ENCODE measurements around the gene SLC25A34.
"Not testable (repeated sequence)": the region's sequence is repeated elsewhere in the genome, so short reads cannot be mapped to it uniquely, and the experiment has no call there.

Gene SLC25A34

DNA sequence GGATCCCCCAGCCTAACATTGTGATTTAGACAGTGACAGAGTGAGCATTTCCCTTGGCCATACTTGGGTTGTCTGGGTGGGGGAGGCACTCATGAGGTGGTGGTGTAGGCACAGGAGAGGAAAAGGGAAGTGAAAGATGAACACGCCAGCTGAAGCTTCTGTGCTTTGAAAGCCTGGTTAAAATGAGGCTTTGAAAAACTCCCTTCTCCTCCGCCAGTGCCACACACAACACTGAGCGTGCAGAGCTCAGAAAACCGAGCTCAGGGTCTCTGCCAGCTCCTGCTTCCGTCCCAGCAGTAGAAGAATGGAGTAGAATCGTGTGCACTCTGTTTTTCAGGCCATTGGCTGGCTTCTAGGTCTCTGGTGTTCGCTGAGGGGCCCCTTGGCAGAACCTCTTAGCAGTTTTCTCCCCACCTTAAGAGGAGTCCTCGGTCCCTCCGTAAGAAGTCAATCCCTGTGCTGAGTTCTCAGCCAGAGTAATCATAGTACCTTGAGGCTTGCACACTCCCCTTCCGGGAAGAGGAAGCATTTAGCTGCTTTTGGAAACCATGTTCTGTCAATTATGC lies 39.0 kb upstream of the SLC25A34 start:
- CTCF ChIA-PET = interaction anchor here (0.6 kb wide), 1 partner anchor 101 kb away, joined by 3 read pairs; no protein-coding TSS in a partner anchor
- no peak overlapping the region for H3K4me3 ChIP-seq (ENCODE audit: low read depth, low read length)
- POLR2A ChIA-PET = interaction anchor here (0.6 kb wide), 2 partner anchors 17 to 93 kb away, joined by 3 read pairs; no protein-coding TSS in a partner anchor
- DNase-seq (ENCODE audit: low read depth, low spot score) = no peak
- TF ChIP-seq, protein P1, sequence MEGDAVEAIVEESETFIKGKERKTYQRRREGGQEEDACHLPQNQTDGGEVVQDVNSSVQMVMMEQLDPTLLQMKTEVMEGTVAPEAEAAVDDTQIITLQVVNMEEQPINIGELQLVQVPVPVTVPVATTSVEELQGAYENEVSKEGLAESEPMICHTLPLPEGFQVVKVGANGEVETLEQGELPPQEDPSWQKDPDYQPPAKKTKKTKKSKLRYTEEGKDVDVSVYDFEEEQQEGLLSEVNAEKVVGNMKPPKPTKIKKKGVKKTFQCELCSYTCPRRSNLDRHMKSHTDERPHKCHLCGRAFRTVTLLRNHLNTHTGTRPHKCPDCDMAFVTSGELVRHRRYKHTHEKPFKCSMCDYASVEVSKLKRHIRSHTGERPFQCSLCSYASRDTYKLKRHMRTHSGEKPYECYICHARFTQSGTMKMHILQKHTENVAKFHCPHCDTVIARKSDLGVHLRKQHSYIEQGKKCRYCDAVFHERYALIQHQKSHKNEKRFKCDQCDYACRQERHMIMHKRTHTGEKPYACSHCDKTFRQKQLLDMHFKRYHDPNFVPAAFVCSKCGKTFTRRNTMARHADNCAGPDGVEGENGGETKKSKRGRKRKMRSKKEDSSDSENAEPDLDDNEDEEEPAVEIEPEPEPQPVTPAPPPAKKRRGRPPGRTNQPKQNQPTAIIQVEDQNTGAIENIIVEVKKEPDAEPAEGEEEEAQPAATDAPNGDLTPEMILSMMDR (IDR thresholded peaks at IDR 0.05; ENCODE audit: insufficient read depth, low read length, missing control alignments) = no peak

- no peak overlapping the region for H3K4me3 ChIP-seq (ENCODE audit: low read depth, low read length)
- POLR2A ChIA-PET = no interaction called here
- DNase-seq (ENCODE audit: low read depth, low spot score) = no peak
- CTCF ChIA-PET = no interaction called here
- TF ChIP-seq, protein P1 (IDR thresholded peaks at IDR 0.05; ENCODE audit: insufficient read depth, low read length, missing control alignments) = no peak
These were observed 37.9 kb upstream of the SLC25A34 start for GRCh38 chr1:15698201-15698600.

GRCh38 chr1:15699321-15699720 lies 36.7 kb upstream of the SLC25A34 start:
- DNase-seq (ENCODE audit: low read depth, low spot score); H3K4me3 ChIP-seq (ENCODE audit: low read depth, low read length); CTCF ChIA-PET; POLR2A ChIA-PET: not testable (repeated sequence)

GRCh38 chr1:15700508-15700907 lies 35.5 kb upstream of the SLC25A34 start:
- POLR2A ChIA-PET = no interaction called here
- DNase-seq (ENCODE audit: low read depth, low spot score) = no peak
- TF ChIP-seq, protein P1 (IDR thresholded peaks at IDR 0.05; ENCODE audit: insufficient read depth, low read length, missing control alignments) = no peak

DNA sequence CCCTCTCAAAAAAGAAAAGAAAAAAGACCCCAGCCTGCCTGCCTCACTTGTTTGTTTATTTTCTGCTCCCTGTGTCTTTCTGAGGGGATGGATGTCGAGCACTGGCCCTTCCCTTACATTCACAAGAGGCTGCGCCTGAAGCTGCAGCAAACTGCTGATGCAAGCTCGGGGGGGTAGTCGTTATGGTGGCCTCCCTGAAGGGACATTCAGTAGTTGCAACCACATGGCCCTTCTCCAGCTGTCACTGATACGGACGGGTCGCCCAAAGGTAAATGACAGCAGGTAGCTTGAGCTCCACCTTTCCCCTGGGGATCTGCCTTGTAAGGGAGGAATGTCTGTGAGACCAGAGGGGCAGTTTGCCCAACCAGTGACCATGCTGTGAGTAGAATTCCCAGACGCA lies 34.3 kb upstream of the SLC25A34 start:
- ChIA-PET POLR2A (no interaction called here), CTCF (interaction anchor here (1.3 kb wide), 1 partner anchor 10 kb away, joined by 3 read pairs; no protein-coding TSS in a partner anchor)
- no peak for DNase-seq (ENCODE audit: low read depth, low spot score)
- TF ChIP-seq, protein P1 (IDR thresholded peaks at IDR 0.05; ENCODE audit: insufficient read depth, low read length, missing control alignments) = no peak
- no peak overlapping the region for H3K4me3 ChIP-seq (ENCODE audit: low read depth, low read length)

More at GRCh38 chr1:15700508-15700907, 35.5 kb upstream of the SLC25A34 start:
- H3K4me3 ChIP-seq (ENCODE audit: low read depth, low read length) = no peak overlapping the region
- CTCF ChIA-PET = no interaction called here

GRCh38 chr1:15702722-15703550 lies 33.1 kb upstream of the SLC25A34 start:
- TF ChIP-seq, protein P1 (IDR thresholded peaks at IDR 0.05; ENCODE audit: insufficient read depth, low read length, missing control alignments) = peak; percentile 10
- DNase-seq (ENCODE audit: low read depth, low spot score) = no peak
- CTCF ChIA-PET = interaction anchor here (0.8 to 1.3 kb wide), 2 partner anchors 11 to 13 kb away, joined by 3 read pairs; no protein-coding TSS in a partner anchor

More at GRCh38 chr1:15702722-15703550, 33.1 kb upstream of the SLC25A34 start:
- POLR2A ChIA-PET = interaction anchor here (0.7 kb wide), 1 partner anchor 85 kb away, joined by 3 read pairs; no protein-coding TSS in a partner anchor
- no peak overlapping the region for H3K4me3 ChIP-seq (ENCODE audit: low read depth, low read length)
